LNCAP (cell line): ENCODE results near the gene MX2.

Experiments used
- TF ChIP-seq, protein P1 (sequence below): fragments of 450-650 bp; IDR thresholded peaks from 2 replicates; pipeline ENCODE4 v1.5.1; 2017; ENCODE audit warnings: mild to moderate bottlenecking

MX2 gene

DNA sequence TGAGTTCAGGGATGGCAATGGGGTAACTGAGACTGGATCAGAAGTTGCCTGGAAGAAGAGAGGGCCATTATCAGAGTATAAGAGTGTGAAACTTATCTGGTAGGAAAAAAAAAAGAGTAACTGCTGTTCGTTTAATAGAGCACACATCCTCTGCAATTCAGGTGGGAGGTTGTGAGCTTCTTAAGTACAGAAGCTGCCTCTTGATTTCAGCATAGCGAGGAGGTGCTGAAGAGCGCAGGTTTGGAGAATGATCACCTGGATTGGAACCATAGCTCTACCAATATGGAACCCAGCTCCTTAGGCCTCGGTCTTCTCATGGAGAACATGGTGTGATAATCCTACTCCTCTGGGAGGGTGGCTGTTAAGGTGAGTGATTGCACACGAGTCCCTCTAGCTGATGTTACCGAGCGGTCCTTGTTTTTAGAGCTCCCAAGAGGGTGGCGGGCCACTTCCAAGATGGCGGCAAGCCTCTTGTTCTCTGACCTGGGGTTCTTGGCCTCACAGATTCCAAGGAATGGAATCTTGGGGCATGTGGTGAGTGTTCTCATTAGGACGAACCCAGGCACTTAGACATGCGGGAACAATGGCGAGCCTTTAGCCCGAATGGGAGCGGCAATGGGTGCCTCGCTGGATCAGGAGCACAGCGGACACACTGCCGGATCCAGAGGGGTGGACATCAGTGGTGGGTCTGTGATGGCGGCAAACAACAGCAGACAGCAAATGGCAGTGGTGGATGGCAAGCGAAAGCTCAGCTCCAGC is 60.9 kb downstream of the MX2 start:
- TF ChIP-seq, protein P1, sequence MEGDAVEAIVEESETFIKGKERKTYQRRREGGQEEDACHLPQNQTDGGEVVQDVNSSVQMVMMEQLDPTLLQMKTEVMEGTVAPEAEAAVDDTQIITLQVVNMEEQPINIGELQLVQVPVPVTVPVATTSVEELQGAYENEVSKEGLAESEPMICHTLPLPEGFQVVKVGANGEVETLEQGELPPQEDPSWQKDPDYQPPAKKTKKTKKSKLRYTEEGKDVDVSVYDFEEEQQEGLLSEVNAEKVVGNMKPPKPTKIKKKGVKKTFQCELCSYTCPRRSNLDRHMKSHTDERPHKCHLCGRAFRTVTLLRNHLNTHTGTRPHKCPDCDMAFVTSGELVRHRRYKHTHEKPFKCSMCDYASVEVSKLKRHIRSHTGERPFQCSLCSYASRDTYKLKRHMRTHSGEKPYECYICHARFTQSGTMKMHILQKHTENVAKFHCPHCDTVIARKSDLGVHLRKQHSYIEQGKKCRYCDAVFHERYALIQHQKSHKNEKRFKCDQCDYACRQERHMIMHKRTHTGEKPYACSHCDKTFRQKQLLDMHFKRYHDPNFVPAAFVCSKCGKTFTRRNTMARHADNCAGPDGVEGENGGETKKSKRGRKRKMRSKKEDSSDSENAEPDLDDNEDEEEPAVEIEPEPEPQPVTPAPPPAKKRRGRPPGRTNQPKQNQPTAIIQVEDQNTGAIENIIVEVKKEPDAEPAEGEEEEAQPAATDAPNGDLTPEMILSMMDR, result no peak

- TF ChIP-seq, protein P1, result no peak
Measured at GRCh38 chr21:41425588-41425953, 63.7 kb downstream of the MX2 start.

GRCh38 chr21:41425954-41426675 is 64.3 kb downstream of the MX2 start, which contains the start of gene MX1:
Gene MX1, plus strand, starts transcription at chr21:41426239. Its CDS starts 5,832 bp downstream, at chr21:41432071.
- TF ChIP-seq, protein P1, result no peak

- TF ChIP-seq, protein P1, result no peak
Measured at GRCh38 chr21:41426676-41427404, 65.0 kb downstream of the MX2 start.

- TF ChIP-seq, protein P1, result no peak
Measured at GRCh38 chr21:41427556-41427955, 65.7 kb downstream of the MX2 start.

DNA sequence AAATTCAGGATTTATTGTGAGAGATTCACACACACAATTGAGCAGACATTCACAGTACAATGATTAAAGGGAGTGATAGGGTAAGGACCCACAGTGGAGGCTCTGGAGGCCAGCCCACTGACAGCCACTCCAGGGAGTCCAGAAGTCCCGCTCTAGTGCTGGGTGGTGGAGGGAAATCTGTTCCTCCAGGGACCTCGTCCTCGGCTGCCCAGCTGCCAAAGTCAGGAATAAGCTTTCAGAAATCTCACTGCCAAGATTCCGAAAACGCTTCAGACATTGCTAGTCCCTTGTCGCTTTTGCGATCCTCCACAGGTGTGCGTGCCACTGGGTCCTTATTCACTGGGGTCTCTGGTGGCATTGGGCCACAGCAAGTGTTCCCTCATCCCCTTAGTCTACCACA is 66.5 kb downstream of the MX2 start:
- TF ChIP-seq, protein P1, result no peak

- TF ChIP-seq, protein P1, result no peak
Measured at GRCh38 chr21:41428847-41429246, 67.0 kb downstream of the MX2 start.
